ENCODE data around the gene CCDC60. TPM values are rescaled to one million over a fixed set of nuclear protein-coding genes. Genes with fewer than 3 reads are reported as not detected.

The CCDC60 gene
- total RNA-seq, 3 donors from 2014 or later, result not detected

GRCh38 chr12:119512772-119513497 is 178.4 kb downstream of the CCDC60 start:
- Histone ChIP-seq H3K4me3 (no peak overlapping the region), H3K36me3 (no peaks in the 10 kb centered on the region), H3K9me3 (no peaks in the 10 kb centered on the region), H3K27ac (no peak overlapping the region), H3K27me3 (peaks cover 0 to 8% of the 10 kb centered on the region in 2 donors), H3K4me1 (no peaks in the 10 kb centered on the region)
- intact Hi-C loops (cut with DNase I; ENCODE audit: low total_unique reads), result no loop called here
- TF ChIP-seq POLR2AphosphoS5 (IDR thresholded peaks at IDR 0.05), result no peak
- no peak for TF ChIP-seq POLR2A (IDR thresholded peaks at IDR 0.05)
- TF ChIP-seq CTCF (IDR thresholded peaks at IDR 0.05), result no peak
- no peak for DNase-seq (ENCODE audit: low spot score in 2 of 2)

- no peaks in the 10 kb centered on the region for H3K27me3 ChIP-seq
- H3K4me1 ChIP-seq, result no peaks in the 10 kb centered on the region
- no peak for DNase-seq (ENCODE audit: low spot score in 2 of 2)
- H3K36me3 ChIP-seq, result no peaks in the 10 kb centered on the region
- H3K4me3 ChIP-seq, result no peak overlapping the region
- H3K27ac ChIP-seq, result no peak overlapping the region
- TF ChIP-seq CTCF (IDR thresholded peaks at IDR 0.05), result no peak
- TF ChIP-seq POLR2A (IDR thresholded peaks at IDR 0.05), result no peak
- peaks cover 0 to 7% of the 10 kb centered on the region in 2 donors for H3K9me3 ChIP-seq
- intact Hi-C loops (cut with DNase I; ENCODE audit: low total_unique reads), result no loop called here
Measured at GRCh38 chr12:119528241-119528640, 193.7 kb downstream of the CCDC60 start.

- no peak for TF ChIP-seq POLR2AphosphoS5 (IDR thresholded peaks at IDR 0.05)
- no peak for TF ChIP-seq POLR2A (IDR thresholded peaks at IDR 0.05)
- TF ChIP-seq CTCF (IDR thresholded peaks at IDR 0.05), result no peak
- intact Hi-C loops (cut with DNase I; ENCODE audit: low total_unique reads), result no loop called here
- no peak for DNase-seq (ENCODE audit: low spot score in 2 of 2)
- Histone ChIP-seq H3K36me3 (no peaks in the 10 kb centered on the region), H3K27me3 (peaks cover 0 to 10% of the 10 kb centered on the region in 2 donors), H3K9me3 (peaks cover 0 to 16% of the 10 kb centered on the region in 2 donors), H3K4me3 (no peak overlapping the region), H3K4me1 (no peaks in the 10 kb centered on the region), H3K27ac (no peak overlapping the region)
Measured at GRCh38 chr12:119540476-119540875, 205.9 kb downstream of the CCDC60 start.

- Histone ChIP-seq H3K9me3 (no peaks in the 10 kb centered on the region), H3K36me3 (no peaks in the 10 kb centered on the region), H3K27ac (no peak overlapping the region), H3K27me3 (peaks cover 0 to 14% of the 10 kb centered on the region in 2 donors), H3K4me1 (no peaks in the 10 kb centered on the region), H3K4me3 (no peak overlapping the region)
- TF ChIP-seq POLR2A (IDR thresholded peaks at IDR 0.05), result no peak
- TF ChIP-seq CTCF (IDR thresholded peaks at IDR 0.05), result peak; percentile 62 to 87 (median 69)
- TF ChIP-seq POLR2AphosphoS5 (IDR thresholded peaks at IDR 0.05), result no peak
- intact Hi-C loops (cut with DNase I; ENCODE audit: low total_unique reads), result no loop called here
- peak in 1 of 2 donors; percentile 20 for DNase-seq (ENCODE audit: low spot score in 2 of 2)
Measured at GRCh38 chr12:119544765-119545625, 210.5 kb downstream of the CCDC60 start.

- Histone ChIP-seq H3K27ac (no peak overlapping the region), H3K36me3 (no peaks in the 10 kb centered on the region), H3K4me1 (no peaks in the 10 kb centered on the region), H3K27me3 (peaks cover 0 to 12% of the 10 kb centered on the region in 2 donors), H3K4me3 (no peak overlapping the region), H3K9me3 (no peaks in the 10 kb centered on the region)
- no peak for DNase-seq (ENCODE audit: low spot score in 2 of 2)
- TF ChIP-seq CTCF (IDR thresholded peaks at IDR 0.05) (no peak), POLR2A (IDR thresholded peaks at IDR 0.05) (no peak), POLR2AphosphoS5 (IDR thresholded peaks at IDR 0.05) (no peak)
- intact Hi-C loops (cut with DNase I; ENCODE audit: low total_unique reads), result no loop called here
Measured at GRCh38 chr12:119546340-119546739, 211.8 kb downstream of the CCDC60 start.

All from breast epithelium (tissue), 4 donors.